Hepatocyte (in vitro differentiated cells): ENCODE data around the gene NKX1-2.

ENCODE experiments used
- EZH2 ChIP-seq: fragments of 200-600 bp; sonication (generic); IDR thresholded peaks from 2 replicates; pipeline ENCODE4 v1.6.1; 2016; ENCODE audit warnings: antibody characterized with exemption, mild to moderate bottlenecking, borderline replicate concordance
- EZH2phosphoT487 ChIP-seq: fragments of 200-600 bp; sonication (generic); IDR thresholded peaks from one replicate; pipeline ENCODE4 v1.6.1; 2018; ENCODE audit warnings: antibody characterized with exemption, mild to moderate bottlenecking, low read depth, moderate library complexity; ENCODE audit not compliant: unreplicated experiment, severe bottlenecking
- TF ChIP-seq, protein P1 (sequence below): fragments of 200-600 bp; sonication (generic); IDR thresholded peaks from 2 replicates; pipeline ENCODE4 v1.5.1; 2016; ENCODE audit warnings: antibody characterized with exemption, mild to moderate bottlenecking; ENCODE audit not compliant: poor library complexity

GRCh38 chr10:124450783-124451057 lies 885 bp upstream of the NKX1-2 start:
- TF ChIP-seq, protein P1, sequence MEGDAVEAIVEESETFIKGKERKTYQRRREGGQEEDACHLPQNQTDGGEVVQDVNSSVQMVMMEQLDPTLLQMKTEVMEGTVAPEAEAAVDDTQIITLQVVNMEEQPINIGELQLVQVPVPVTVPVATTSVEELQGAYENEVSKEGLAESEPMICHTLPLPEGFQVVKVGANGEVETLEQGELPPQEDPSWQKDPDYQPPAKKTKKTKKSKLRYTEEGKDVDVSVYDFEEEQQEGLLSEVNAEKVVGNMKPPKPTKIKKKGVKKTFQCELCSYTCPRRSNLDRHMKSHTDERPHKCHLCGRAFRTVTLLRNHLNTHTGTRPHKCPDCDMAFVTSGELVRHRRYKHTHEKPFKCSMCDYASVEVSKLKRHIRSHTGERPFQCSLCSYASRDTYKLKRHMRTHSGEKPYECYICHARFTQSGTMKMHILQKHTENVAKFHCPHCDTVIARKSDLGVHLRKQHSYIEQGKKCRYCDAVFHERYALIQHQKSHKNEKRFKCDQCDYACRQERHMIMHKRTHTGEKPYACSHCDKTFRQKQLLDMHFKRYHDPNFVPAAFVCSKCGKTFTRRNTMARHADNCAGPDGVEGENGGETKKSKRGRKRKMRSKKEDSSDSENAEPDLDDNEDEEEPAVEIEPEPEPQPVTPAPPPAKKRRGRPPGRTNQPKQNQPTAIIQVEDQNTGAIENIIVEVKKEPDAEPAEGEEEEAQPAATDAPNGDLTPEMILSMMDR = no peak
- TF ChIP-seq EZH2 = no peak
- TF ChIP-seq EZH2phosphoT487 = no peak
